IMR-90 (cell line): ENCODE measurements around the gene PALLD. TPM values are rescaled to one million over a fixed set of nuclear protein-coding genes. Genes with fewer than 3 reads are reported as not detected.
A peak's percentile ranks its signal among the peaks of the same experiment; 100 is the strongest.

Experiments used
- ATAC-seq: fragments of 200-7000 bp; cut with Tn5 transposase; 2 replicates; pipeline ENCODE4 v1.9.1; 2020; ENCODE audit warnings: low read depth, mild to moderate bottlenecking, moderate library complexity
- BruUV-seq: library from RNA; stranded (reverse); fragments of 400-500 nt; replicated peaks from 2 replicates; lab custom pipeline; 2021; lab: Mats Ljungman, UMichigan
- CTCF ChIA-PET: fragments of 300-600 bp; formaldehyde crosslinking; extraction: SDS; loops from one replicate; lab custom pipeline; 2021; ENCODE audit warnings: antibody characterized with exemption; lab: Yijun Ruan, JAX
- POLR2A ChIA-PET: fragments of 300-600 bp; sonication (Branson Sonifier 250); formaldehyde crosslinking; loops from one replicate; lab custom pipeline; 2022; ENCODE audit warnings: antibody characterized with exemption; ENCODE audit not compliant: unreplicated experiment; lab: Charles Lee
- DNase-seq: peaks from one replicate; pipeline ENCODE4 v3.0.0; 2013
- H2AFZ ChIP-seq: replicated peaks from 2 replicates; pipeline ENCODE3; 2013; ENCODE audit warnings: low read length, mild to moderate bottlenecking; ENCODE audit not compliant: poor library complexity
- H2AK5ac ChIP-seq: 2 replicates; pipeline ENCODE4 v1.6.1; 2013; ENCODE audit warnings: low read depth, low read length, inconsistent platforms
- H2AK9ac ChIP-seq: replicated peaks from 2 replicates; pipeline ENCODE3; 2013; ENCODE audit warnings: mild to moderate bottlenecking, low read depth, low read length, moderate library complexity; ENCODE audit not compliant: poor library complexity
- H2BK120ac ChIP-seq: 2 replicates; pipeline ENCODE4 v1.6.1; 2013; ENCODE audit warnings: low read depth, low read length, inconsistent platforms
- H2BK15ac ChIP-seq: 3 replicates; pipeline ENCODE4 v1.6.1; 2013; ENCODE audit warnings: low read depth, low read length, inconsistent platforms
- H2BK20ac ChIP-seq: 2 replicates; pipeline ENCODE4 v1.6.1; 2013; ENCODE audit warnings: low read depth, mild to moderate bottlenecking, inconsistent platforms, low read length, moderate library complexity
- H2BK5ac ChIP-seq: 2 replicates; pipeline ENCODE4 v1.6.1; 2013; ENCODE audit warnings: mild to moderate bottlenecking, low read depth, low read length, inconsistent platforms; ENCODE audit not compliant: poor library complexity, severe bottlenecking
- H3K14ac ChIP-seq: replicated peaks from 2 replicates; pipeline ENCODE4 v1.6.1; 2013; ENCODE audit warnings: low read depth, low read length, inconsistent platforms
- H3K18ac ChIP-seq: 2 replicates; pipeline ENCODE4 v1.6.1; 2013; ENCODE audit warnings: low read depth, low read length, control low read depth
- H3K23ac ChIP-seq: 2 replicates; pipeline ENCODE4 v1.6.1; 2013; ENCODE audit warnings: low read depth, low read length, inconsistent platforms
- H3K27ac ChIP-seq: 2 replicates; pipeline ENCODE4 v1.5.1; 2013; ENCODE audit warnings: mild to moderate bottlenecking, control low read depth, low read length; ENCODE audit not compliant: insufficient read depth
- H3K27me3 ChIP-seq: 2 replicates; pipeline ENCODE4 v1.6.1; 2013; ENCODE audit warnings: low read length; ENCODE audit not compliant: control insufficient read depth, insufficient read depth
- H3K36me3 ChIP-seq: 2 replicates; pipeline ENCODE4 v1.6.1; 2013; ENCODE audit warnings: low read length, mixed read lengths; ENCODE audit not compliant: control insufficient read depth, insufficient read depth
- H3K4ac ChIP-seq: 2 replicates; pipeline ENCODE4 v1.6.1; 2013; ENCODE audit warnings: low read depth, low read length, inconsistent platforms
- H3K4me1 ChIP-seq: 2 replicates; pipeline ENCODE4 v1.6.1; 2013; ENCODE audit warnings: low read length, mixed read lengths; ENCODE audit not compliant: control insufficient read depth, insufficient read depth
- H3K4me2 ChIP-seq: 2 replicates; pipeline ENCODE4 v1.6.1; 2013; ENCODE audit warnings: low read depth, mild to moderate bottlenecking, control low read depth, low read length, moderate library complexity
- H3K4me3 ChIP-seq: 2 replicates; pipeline ENCODE4 v1.5.1; 2013; ENCODE audit warnings: low read depth, mild to moderate bottlenecking, control low read depth, low read length, moderate library complexity; ENCODE audit not compliant: insufficient read depth
- H3K56ac ChIP-seq: 2 replicates; pipeline ENCODE4 v1.6.1; 2013; ENCODE audit warnings: low read length, inconsistent platforms; ENCODE audit not compliant: insufficient read depth; ENCODE audit errors: extremely low read depth
- H3K79me1 ChIP-seq, 2 experiments: 2 replicates each; pipeline ENCODE4 v1.6.1; 2013; ENCODE audit warnings: low read length in 2 of 2, inconsistent platforms in 1 of 2, low read depth in 1 of 2
- H3K9ac ChIP-seq: 2 replicates; pipeline ENCODE4 v1.6.1; 2013; ENCODE audit warnings: low read depth, low read length, control low read depth
- H3K9me1 ChIP-seq: 2 replicates; pipeline ENCODE4 v1.6.1; 2013; ENCODE audit warnings: low read length, inconsistent platforms; ENCODE audit not compliant: insufficient read depth
- H3K9me3 ChIP-seq: 2 replicates; pipeline ENCODE4 v1.6.1; 2013; ENCODE audit warnings: low read length; ENCODE audit not compliant: control insufficient read depth, insufficient read depth
- H4K20me1 ChIP-seq: 2 replicates; pipeline ENCODE4 v1.6.1; 2013; ENCODE audit warnings: low read length, inconsistent platforms; ENCODE audit not compliant: insufficient read depth
- H4K5ac ChIP-seq: 2 replicates; pipeline ENCODE4 v1.6.1; 2013; ENCODE audit warnings: mild to moderate bottlenecking, low read depth, low read length, control low read depth
- H4K8ac ChIP-seq, 2 experiments: 2 replicates each; pipeline ENCODE4 v1.6.1; 2013; ENCODE audit warnings: low read depth in 2 of 2, low read length in 2 of 2, control low read depth in 1 of 2, inconsistent platforms in 1 of 2
- H4K91ac ChIP-seq: 2 replicates; pipeline ENCODE4 v1.6.1; 2013; ENCODE audit warnings: low read depth, low read length, inconsistent platforms; ENCODE audit not compliant: insufficient read depth
- CEBPB ChIP-seq: IDR thresholded peaks from 2 replicates; pipeline ENCODE4 v1.6.1; 2012; ENCODE audit warnings: low read depth, low read length, improper control_type of control experiment
- FOS ChIP-seq: fragments of 150-350 bp; IDR thresholded peaks from 2 replicates; pipeline ENCODE4 v1.6.1; 2016; ENCODE audit warnings: low read depth, low read length
- WGBS, 2 experiments: methylation state at CpG; one replicate each; pipeline versions ENCODE4 v1.1.5 to v1.1.7; 2013; ENCODE audit warnings: missing lambda C conversion rate in 2 of 2; ENCODE audit not compliant: insufficient read length in 1 of 2; ENCODE audit errors: extremely low coverage in 2 of 2; 5-methylcytosine and 5-hydroxymethylcytosine counted together
- dilution Hi-C: fragments of 300-500 bp; cut with HindIII; formaldehyde crosslinking; loops from one replicate; pipeline ENCODE4 v1.14.3; 2018; ENCODE audit warnings: low sequenced_read_pairs; ENCODE audit not compliant: unreplicated experiment
- in situ Hi-C: fragments of 300-500 bp; cut with MboI; formaldehyde crosslinking; loops from 3 replicates; pipeline ENCODE4 v1.14.3; 2019; ENCODE audit warnings: low sequenced_read_pairs, inconsistent platforms, mixed read lengths
- intact Hi-C: fragments of 100-400 bp; cut with micrococcal nuclease; formaldehyde crosslinking; loops from 2 replicates; pipeline ENCODE4 v1.10.0; 2022
- polyA plus RNA-seq, 3 experiments: library from polyadenylated mRNA; depleted of rRNA; stranded (reverse); fragments of >200 nt; gene quantifications; 2 replicates each; pipeline ENCODE4 v1.2.3, GENCODE V29; 2012; ENCODE audit warnings: low replicate concordance in 1 of 3
- total RNA-seq: library from RNA; depleted of rRNA; stranded (reverse); fragments of >200 nt; gene quantifications from 2 replicates; pipeline ENCODE4 v1.2.3, GENCODE V29; 2012

Gene PALLD
- total and polyA plus RNA-seq, 2 of the 4 experiments (the other 2 are of a cell fraction): 91.0 to 91.9 TPM

- no peak overlapping the region for H2BK20ac ChIP-seq
- no peak overlapping the region for H4K91ac ChIP-seq
- no peak overlapping the region for H3K23ac ChIP-seq
- no peak overlapping the region for H3K56ac ChIP-seq
- POLR2A ChIA-PET: interaction anchor here (0.6 to 1.3 kb wide), 2 partner anchors 37 to 90 kb away, joined by 3 to 10 read pairs; no protein-coding TSS in a partner anchor
- CTCF ChIA-PET: no interaction called here
- dilution Hi-C loops: no loop called here
- BruUV-seq: no TSS peak
- peaks cover 6% of the 10 kb centered on the region for H3K4me1 ChIP-seq
- no peaks in the 10 kb centered on the region for H4K20me1 ChIP-seq
- WGBS, 2 experiments: no CpG with 5 or more reads among the region's 3 CpGs
- H3K36me3 ChIP-seq: no peaks in the 10 kb centered on the region
- TF ChIP-seq CEBPB (peak; percentile 51), FOS (no peak)
- in situ Hi-C loops: no loop called here
- no peak overlapping the region for H2AK5ac ChIP-seq
- no peak overlapping the region for H2BK15ac ChIP-seq
- intact Hi-C loops: no loop called here
- H2AFZ ChIP-seq: no peak overlapping the region
- H3K9me3 ChIP-seq: no peaks in the 10 kb centered on the region
- peaks cover 8% of the 10 kb centered on the region for H3K9me1 ChIP-seq
- H3K14ac ChIP-seq: no peak overlapping the region
- peak overlapping the region; percentile 26; the same call in 1 of the 2 replicates for H3K27ac ChIP-seq
- no peak overlapping the region; the same call in 1 of the 2 replicates for H4K5ac ChIP-seq
- H3K79me1 ChIP-seq: no peaks in the 10 kb centered on the region; a peak in 1 of 4 replicates
- no peak overlapping the region for H2BK5ac ChIP-seq
- DNase-seq: peak; percentile 85
- H2BK120ac ChIP-seq: 0 out of 2 replicates have a peak overlapping the region, but pooled peaks have one; percentile 45
- H3K18ac ChIP-seq: peak overlapping the region; percentile 77
- H3K9ac ChIP-seq: no peak overlapping the region
- peak overlapping the region; percentile 55 for H3K4me2 ChIP-seq
- no peaks in the 10 kb centered on the region for H3K27me3 ChIP-seq
- no peak overlapping the region for H2AK9ac ChIP-seq
- ATAC-seq: peak; percentile 78
- no peak overlapping the region for H3K4ac ChIP-seq
- H3K4me3 ChIP-seq: no peak overlapping the region
- 0 out of 4 replicates have a peak overlapping the region, but pooled peaks of 1 of the 2 experiments have one; percentile 28 for H4K8ac ChIP-seq
Observed at GRCh38 chr4:168743601-168744000, 246.7 kb downstream of the PALLD start.
